Ovary (tissue), 3 donors: ENCODE results near the gene RAB22A.

Experiments
- CTCF ChIP-seq, 3 donors: fragments of 450-650 bp in 2 of 3; fragments of 200-600 bp in 1 of 3; IDR thresholded peaks; one replicate each; pipeline versions ENCODE4 v1.5.1 to v1.8.0; 2016 to 2022; ENCODE audit warnings: antibody characterized with exemption in 3 of 3, mild to moderate bottlenecking in 1 of 3
- EP300 ChIP-seq: sonication (generic); formaldehyde crosslinking; IDR thresholded peaks from one replicate; pipeline ENCODE4 v1.6.1; 2017; ENCODE audit warnings: antibody characterized with exemption
- POLR2A ChIP-seq: fragments of 450-650 bp; IDR thresholded peaks from one replicate; pipeline ENCODE4 v1.6.1; 2017; ENCODE audit warnings: antibody characterized with exemption, mild to moderate bottlenecking, moderate library complexity
- donor health status: DM: no; HTN: no; CAD: no.

GRCh38 chr20:58274384-58274783 lies 35.1 kb upstream of the RAB22A start:
- TF ChIP-seq CTCF (IDR thresholded peaks at IDR 0.05), result no peak
- TF ChIP-seq POLR2A, result no peak
- no peak for TF ChIP-seq EP300
